Osteoblast (primary cell): ENCODE measurements around the gene KRTAP5-7. TPM values are rescaled to one million over a fixed set of nuclear protein-coding genes. Genes with fewer than 3 reads are reported as not detected.
"Not testable (repeated sequence)": the region's sequence is repeated elsewhere in the genome, so short reads cannot be mapped to it uniquely, and the experiment has no call there.

Source experiments
- DNase-seq: peaks from one replicate; pipeline ENCODE4 v3.0.0; 2011; ENCODE audit warnings: low spot score, mixed read lengths; ENCODE audit not compliant: insufficient read length; ENCODE audit errors: missing footprints
- H2AFZ ChIP-seq: 2 replicates; pipeline ENCODE4 v1.6.0; 2011; ENCODE audit warnings: mild to moderate bottlenecking, low read length
- H3K27ac ChIP-seq: 2 replicates; pipeline ENCODE4 v1.5.1; 2011; ENCODE audit warnings: mild to moderate bottlenecking, low read depth, low read length, moderate library complexity
- H3K27me3 ChIP-seq: 2 replicates; pipeline ENCODE4 v1.6.0; 2012; ENCODE audit warnings: mild to moderate bottlenecking, control low read depth, inconsistent platforms, low read length, moderate library complexity; ENCODE audit not compliant: insufficient read depth
- H3K36me3 ChIP-seq: 2 replicates; pipeline ENCODE4 v1.5.1; 2011; ENCODE audit warnings: mild to moderate bottlenecking, low read length, control low read depth, moderate library complexity; ENCODE audit not compliant: insufficient read depth
- H3K4me1 ChIP-seq: 2 replicates; pipeline ENCODE4 v1.5.1; 2011; ENCODE audit warnings: mild to moderate bottlenecking, low read length, control low read depth, moderate library complexity; ENCODE audit not compliant: insufficient read depth
- H3K4me2 ChIP-seq: 2 replicates; pipeline ENCODE4 v1.6.0; 2011; ENCODE audit warnings: mild to moderate bottlenecking, low read length; ENCODE audit not compliant: insufficient read depth
- H3K4me3 ChIP-seq: fragments of 200-600 bp; sonication (generic); 3 replicates; pipeline ENCODE4 v1.5.1; 2012; ENCODE audit warnings: mild to moderate bottlenecking, low read length, inconsistent platforms; ENCODE audit not compliant: insufficient read depth
- H3K79me2 ChIP-seq: 2 replicates; pipeline ENCODE4 v1.6.0; 2012; ENCODE audit warnings: mild to moderate bottlenecking, low read length, control low read depth, inconsistent platforms; ENCODE audit not compliant: insufficient read depth
- H3K9me3 ChIP-seq: 2 replicates; pipeline ENCODE4 v1.5.1; 2011; ENCODE audit warnings: low read depth, low read length, control low read depth
- H4K20me1 ChIP-seq: 2 replicates; pipeline ENCODE4 v1.6.0; 2012; ENCODE audit warnings: mild to moderate bottlenecking, low read length, control low read depth; ENCODE audit not compliant: insufficient read depth
- total RNA-seq: library from RNA; depleted of rRNA; stranded (reverse); fragments of >200 nt; gene quantifications from 2 replicates; pipeline ENCODE4 v1.2.3, GENCODE V29; 2012
- TF ChIP-seq, protein P1 (sequence below): IDR thresholded peaks from 2 replicates; pipeline ENCODE4 v1.5.1; 2011; ENCODE audit warnings: mild to moderate bottlenecking, low read depth, low read length, moderate library complexity; ENCODE audit errors: extremely low read depth

KRTAP5-7 gene
- total RNA-seq, 1 donor, result 0.36 TPM

DNA sequence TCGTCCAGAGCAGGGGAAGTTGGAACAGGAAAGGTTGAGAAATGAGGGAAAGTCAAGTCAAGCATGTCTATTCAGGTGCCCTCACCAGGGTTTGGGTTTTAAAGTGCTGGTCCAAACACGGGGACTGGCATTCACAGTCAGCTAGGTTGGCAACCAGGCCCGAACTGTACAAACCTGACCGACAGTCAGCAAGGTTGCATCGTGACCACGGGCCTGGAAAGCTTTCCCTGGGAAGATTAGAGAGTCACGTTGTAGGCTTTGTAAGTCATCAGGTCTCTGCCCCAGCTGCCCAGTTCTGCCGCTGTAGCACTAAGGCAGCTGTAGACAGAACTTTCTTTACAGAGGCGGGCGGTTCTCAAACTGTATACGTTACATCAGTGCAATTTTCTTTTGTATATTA lies 45.7 kb downstream of the KRTAP5-7 start:
- no peaks in the 10 kb centered on the region for H3K79me2 ChIP-seq
- TF ChIP-seq, protein P1, sequence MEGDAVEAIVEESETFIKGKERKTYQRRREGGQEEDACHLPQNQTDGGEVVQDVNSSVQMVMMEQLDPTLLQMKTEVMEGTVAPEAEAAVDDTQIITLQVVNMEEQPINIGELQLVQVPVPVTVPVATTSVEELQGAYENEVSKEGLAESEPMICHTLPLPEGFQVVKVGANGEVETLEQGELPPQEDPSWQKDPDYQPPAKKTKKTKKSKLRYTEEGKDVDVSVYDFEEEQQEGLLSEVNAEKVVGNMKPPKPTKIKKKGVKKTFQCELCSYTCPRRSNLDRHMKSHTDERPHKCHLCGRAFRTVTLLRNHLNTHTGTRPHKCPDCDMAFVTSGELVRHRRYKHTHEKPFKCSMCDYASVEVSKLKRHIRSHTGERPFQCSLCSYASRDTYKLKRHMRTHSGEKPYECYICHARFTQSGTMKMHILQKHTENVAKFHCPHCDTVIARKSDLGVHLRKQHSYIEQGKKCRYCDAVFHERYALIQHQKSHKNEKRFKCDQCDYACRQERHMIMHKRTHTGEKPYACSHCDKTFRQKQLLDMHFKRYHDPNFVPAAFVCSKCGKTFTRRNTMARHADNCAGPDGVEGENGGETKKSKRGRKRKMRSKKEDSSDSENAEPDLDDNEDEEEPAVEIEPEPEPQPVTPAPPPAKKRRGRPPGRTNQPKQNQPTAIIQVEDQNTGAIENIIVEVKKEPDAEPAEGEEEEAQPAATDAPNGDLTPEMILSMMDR, result no peak
- H3K4me2 ChIP-seq, result no peak overlapping the region
- no peaks in the 10 kb centered on the region for H3K4me1 ChIP-seq
- H3K27ac ChIP-seq, result no peak overlapping the region
- H3K9me3 ChIP-seq, result no peaks in the 10 kb centered on the region
- peak; percentile 39 for DNase-seq
- peaks cover 33% of the 10 kb centered on the region for H3K27me3 ChIP-seq
- H3K36me3 ChIP-seq, result no peaks in the 10 kb centered on the region
- no peaks in the 10 kb centered on the region for H4K20me1 ChIP-seq
- no peak overlapping the region for H2AFZ ChIP-seq
- H3K4me3 ChIP-seq, result no peak overlapping the region

DNA sequence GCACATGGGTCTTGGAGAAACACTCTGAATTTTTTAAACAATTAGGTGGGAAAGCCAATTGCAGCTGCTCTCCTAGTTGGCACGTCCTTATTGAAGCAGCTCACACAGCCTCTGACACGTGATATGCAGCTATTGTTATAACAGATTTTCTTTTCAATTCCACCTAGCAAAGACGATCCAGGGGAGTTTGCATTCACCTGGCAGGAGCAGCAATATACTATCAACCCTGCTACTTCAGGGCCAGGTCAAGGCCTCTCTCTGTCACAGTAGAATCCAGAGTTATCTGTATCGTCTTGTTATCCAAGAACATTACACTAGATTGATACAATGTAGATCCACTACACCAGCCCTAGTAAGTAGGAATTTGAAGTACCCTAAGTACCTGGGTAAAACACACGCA lies 47.4 kb downstream of the KRTAP5-7 start:
- no peaks in the 10 kb centered on the region for H3K79me2 ChIP-seq
- H3K4me2 ChIP-seq, result no peak overlapping the region
- TF ChIP-seq, protein P1, result no peak
- no peaks in the 10 kb centered on the region for H3K4me1 ChIP-seq
- H2AFZ ChIP-seq, result no peak overlapping the region
- H3K27ac ChIP-seq, result no peak overlapping the region
- no peaks in the 10 kb centered on the region for H3K9me3 ChIP-seq
- no peak for DNase-seq
- H4K20me1 ChIP-seq, result no peaks in the 10 kb centered on the region
- peaks cover 29% of the 10 kb centered on the region for H3K27me3 ChIP-seq
- H3K4me3 ChIP-seq, result no peak overlapping the region
- H3K36me3 ChIP-seq, result no peaks in the 10 kb centered on the region

DNA sequence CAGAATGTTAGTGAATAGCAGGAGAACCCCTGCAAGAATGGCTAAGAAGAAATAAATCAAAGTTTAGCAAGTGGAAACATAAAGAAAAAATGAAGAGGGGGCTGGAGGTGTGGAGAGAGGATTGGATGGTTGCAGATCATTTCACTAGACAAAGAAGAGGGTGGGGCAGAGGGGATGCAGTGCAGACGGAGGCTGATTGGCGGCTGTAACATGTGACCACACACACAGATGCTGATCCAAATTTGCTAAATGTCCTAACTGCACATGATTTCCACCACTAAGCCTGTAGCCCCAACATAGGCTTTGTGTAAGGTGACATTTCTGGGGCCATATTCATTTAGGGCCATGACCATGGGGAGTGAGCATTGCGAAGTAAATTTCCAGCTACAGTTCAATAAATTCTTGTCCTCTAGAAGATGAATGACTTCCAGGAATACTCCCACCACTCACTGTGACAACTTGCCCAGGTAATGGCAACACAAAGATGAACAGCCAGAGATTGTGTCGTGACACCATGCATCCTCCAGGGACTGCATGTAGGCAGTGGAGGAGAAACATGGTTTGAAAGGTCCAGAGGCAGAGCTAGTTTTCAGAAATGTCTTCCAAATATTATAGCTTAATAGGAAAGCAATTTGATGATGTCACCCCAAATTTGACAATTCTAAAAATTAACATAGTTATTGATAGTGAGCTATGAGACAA lies 48.8 kb downstream of the KRTAP5-7 start:
- Histone ChIP-seq H4K20me1 (no peaks in the 10 kb centered on the region), H3K4me1 (no peaks in the 10 kb centered on the region), H3K9me3 (no peaks in the 10 kb centered on the region), H3K79me2 (no peaks in the 10 kb centered on the region), H3K27ac (no peak overlapping the region), H3K4me2 (no peak overlapping the region), H3K27me3 (peaks cover 29% of the 10 kb centered on the region), H3K4me3 (no peak overlapping the region), H3K36me3 (no peaks in the 10 kb centered on the region), H2AFZ (no peak overlapping the region)
- DNase-seq, result no peak
- TF ChIP-seq, protein P1, result no peak

DNA sequence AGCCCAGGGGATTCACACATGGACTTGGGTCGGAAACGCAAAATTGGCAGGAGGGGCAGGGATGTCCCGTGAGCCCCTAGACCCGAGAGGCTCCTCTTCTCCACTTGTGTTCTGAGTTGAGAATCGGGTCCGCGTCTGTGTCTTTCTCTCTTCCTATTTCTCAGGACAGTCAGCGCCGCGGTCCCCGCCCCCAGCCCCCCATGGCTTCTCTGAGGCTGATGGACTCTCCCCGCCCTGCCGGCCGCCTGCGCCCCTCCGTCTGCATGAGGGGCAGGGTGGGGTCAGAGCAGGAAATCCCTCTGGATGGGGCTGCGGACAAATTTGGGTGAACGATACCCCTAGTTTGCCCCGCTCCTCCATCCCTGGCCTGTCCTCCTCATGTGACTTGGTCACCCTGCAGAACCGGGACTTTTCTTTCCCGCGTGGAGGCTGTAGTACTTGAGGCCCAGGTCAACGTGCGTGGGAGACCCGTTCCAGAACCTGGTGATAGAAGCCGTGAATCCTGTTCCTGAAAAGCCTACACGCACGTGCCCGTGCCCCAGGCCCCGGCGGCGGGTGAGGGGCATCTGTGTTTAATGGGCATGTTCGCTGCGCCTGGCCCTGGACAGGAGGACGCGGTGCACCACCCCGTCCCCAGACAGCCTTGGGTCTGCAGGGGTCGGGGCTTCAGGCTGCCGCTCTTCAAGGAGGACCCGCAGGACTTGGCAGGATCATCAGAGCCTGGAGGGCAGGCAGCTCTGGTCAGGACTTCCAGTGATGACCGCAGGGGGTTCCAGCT lies 49.8 kb downstream of the KRTAP5-7 start:
- not testable (repeated sequence) for DNase-seq, H3K79me2 ChIP-seq, H3K4me2 ChIP-seq, H3K4me3 ChIP-seq, H3K27ac ChIP-seq, H4K20me1 ChIP-seq, H3K36me3 ChIP-seq, H2AFZ ChIP-seq, H3K4me1 ChIP-seq, H3K9me3 ChIP-seq
- peaks cover 29% of the 10 kb centered on the region for H3K27me3 ChIP-seq
